Stomach (tissue), 9 donors: Measurements from ENCODE around the gene MMD. TPM values are rescaled to one million over a fixed set of nuclear protein-coding genes. Genes with fewer than 3 reads are reported as not detected.
"Not testable (repeated sequence)": the region's sequence is repeated elsewhere in the genome, so short reads cannot be mapped to it uniquely, and the experiment has no call there.

Experiments used
- DNase-seq, 2 donors: peaks; one replicate each; pipeline versions ENCODE4 v3.0.0 to v3.0.0-alpha.2; 2013 to 2019
- H3K27ac ChIP-seq, 5 donors: fragments of 200-600 bp in 4 of 5; sonication (generic) in 4 of 5; one replicate each; pipeline ENCODE4 v1.5.1; 2013 to 2019; ENCODE audit warnings: mild to moderate bottlenecking in 1 of 5, moderate library complexity in 1 of 5
- H3K27me3 ChIP-seq, 3 donors: fragments of 200-600 bp; sonication (generic); one replicate each; pipeline ENCODE4 v1.5.1; 2017 to 2019; ENCODE audit warnings: mixed run types in 1 of 3
- H3K36me3 ChIP-seq, 4 donors: fragments of 200-600 bp; sonication (generic); 1 replicate in 3 of 4; 2 replicates in 1 of 4; pipeline ENCODE4 v1.5.1; 2016 to 2019
- H3K4me1 ChIP-seq, 4 donors: fragments of 200-600 bp; sonication (generic); one replicate each; pipeline ENCODE4 v1.5.1; 2016 to 2019
- H3K4me3 ChIP-seq, 4 donors: fragments of 200-600 bp; sonication (generic) in 3 of 4; one replicate each; pipeline ENCODE4 v1.5.1; 2016 to 2019; ENCODE audit warnings: mild to moderate bottlenecking in 1 of 4
- H3K9me3 ChIP-seq, 4 donors: fragments of 200-600 bp; sonication (generic); one replicate each; pipeline ENCODE4 v1.5.1; 2016 to 2019
- CTCF ChIP-seq, 7 experiments: fragments of 450-650 bp in 4 of 7; fragments of 200-600 bp in 3 of 7; sonication (generic) in 3 of 7; IDR thresholded peaks; one replicate each; pipeline ENCODE4 v1.5.1; 2016 to 2019; ENCODE audit warnings: antibody characterized with exemption in 7 of 7, control low read depth in 2 of 7, mild to moderate bottlenecking in 1 of 7
- EP300 ChIP-seq: sonication (generic); formaldehyde crosslinking; IDR thresholded peaks from one replicate; pipeline ENCODE4 v1.6.1; 2017; ENCODE audit warnings: antibody characterized with exemption
- POLR2A ChIP-seq, 4 donors: fragments of 450-650 bp; IDR thresholded peaks; one replicate each; pipeline ENCODE4 v1.6.1; 2016; ENCODE audit warnings: antibody characterized with exemption in 4 of 4, control low read depth in 2 of 4, mild to moderate bottlenecking in 1 of 4, moderate library complexity in 1 of 4
- POLR2AphosphoS5 ChIP-seq, 3 donors: sonication (generic); formaldehyde crosslinking; IDR thresholded peaks; one replicate each; pipeline ENCODE4 v1.6.1; 2016; ENCODE audit warnings: antibody characterized with exemption in 3 of 3
- WGBS, 5 donors: extraction: QIAGEN DNeasy Blood & Tissue Kit in 3 of 5; methylation state at CpG; one replicate each; pipeline versions ENCODE4 v1.1.5 to v1.1.7; 2013 to 2018; 5-methylcytosine and 5-hydroxymethylcytosine counted together
- intact Hi-C: fragments of 100-400 bp; cut with DNase I; formaldehyde crosslinking; loops from one replicate; pipeline ENCODE4 v1.15.1; 2023; ENCODE audit warnings: low total_unique reads
- polyA plus RNA-seq, 3 donors: library from polyadenylated mRNA; stranded (reverse); fragments of 200-250 nt; gene quantifications; one replicate each; pipeline ENCODE4 v1.2.3, GENCODE V29; 2013
- total RNA-seq, 5 donors: library from RNA; depleted of rRNA; stranded (reverse); fragments of >200 nt; gene quantifications; one replicate each; pipeline versions ENCODE4 v1.1.0 to v1.2.3, GENCODE V29; 2014 to 2016
- donor health status: healthy with polysubstance abuse.
- donor health status: Bipolar disorder and iron deficiency.
- donor health status: healthy.

MMD gene
- total and polyA plus RNA-seq, 8 donors, result 3.1 to 65.3 (median 12.5) TPM

- TF ChIP-seq POLR2A (IDR thresholded peaks at IDR 0.05) (no peak), EP300 (no peak), CTCF (IDR thresholded peaks at IDR 0.05) (no peak), POLR2AphosphoS5 (IDR thresholded peaks at IDR 0.05) (no peak)
- Histone ChIP-seq H3K36me3 (peaks cover 23 to 98% (median 89%) of the 10 kb centered on the region in 4 donors), H3K9me3 (no peaks in the 10 kb centered on the region), H3K27me3 (no peaks in the 10 kb centered on the region), H3K4me1 (no peaks in the 10 kb centered on the region), H3K27ac (no peak overlapping the region), H3K4me3 (no peak overlapping the region)
- 87 to 96% (median 90%) methylated on average over 1 of the region's 1 CpG for WGBS, 5 donors
- DNase-seq, result no peak
- intact Hi-C loops, result no loop called here
Observed at GRCh38 chr17:55405600-55405999, 16.0 kb downstream of the MMD start.

- peaks cover 15 to 97% (median 87%) of the 10 kb centered on the region in 4 donors for H3K36me3 ChIP-seq
- H3K27me3 ChIP-seq, H3K27ac ChIP-seq, DNase-seq, H3K4me3 ChIP-seq, H3K4me1 ChIP-seq, H3K9me3 ChIP-seq, intact Hi-C loops: not testable (repeated sequence)
- 88 to 96% (median 95%) methylated on average over 5 of the region's 5 CpGs for WGBS, 5 donors
Observed at GRCh38 chr17:55404197-55404596, 17.4 kb downstream of the MMD start.

GRCh38 chr17:55402374-55402773, 19.3 kb downstream of the MMD start:
- Histone ChIP-seq H3K36me3 (peaks cover 14 to 86% (median 78%) of the 10 kb centered on the region in 4 donors), H3K4me1 (no peaks in the 10 kb centered on the region), H3K27ac (no peak overlapping the region), H3K4me3 (no peak overlapping the region), H3K27me3 (no peaks in the 10 kb centered on the region), H3K9me3 (no peaks in the 10 kb centered on the region)
- DNase-seq, result no peak
- 59 to 63% (median 61%) methylated on average over 4 of the region's 4 CpGs for WGBS, 5 donors
- TF ChIP-seq EP300 (no peak), POLR2A (IDR thresholded peaks at IDR 0.05) (no peak), CTCF (IDR thresholded peaks at IDR 0.05) (no peak), POLR2AphosphoS5 (IDR thresholded peaks at IDR 0.05) (no peak)
- intact Hi-C loops, result no loop called here

GRCh38 chr17:55398689-55399088, 22.9 kb downstream of the MMD start:
- peaks cover 5 to 64% (median 54%) of the 10 kb centered on the region in 4 donors for H3K36me3 ChIP-seq
- H3K27me3 ChIP-seq, result no peaks in the 10 kb centered on the region
- peak in 1 of 2 donors; percentile 24 for DNase-seq
- 84 to 94% (median 91%) methylated on average over 5 of the region's 5 CpGs for WGBS, 5 donors
- no peaks in the 10 kb centered on the region for H3K4me1 ChIP-seq
- intact Hi-C loops, result no loop called here
- H3K4me3 ChIP-seq, result no peak overlapping the region
- H3K27ac ChIP-seq, result no peak overlapping the region
- H3K9me3 ChIP-seq, result no peaks in the 10 kb centered on the region
- TF ChIP-seq POLR2AphosphoS5 (IDR thresholded peaks at IDR 0.05) (no peak), CTCF (IDR thresholded peaks at IDR 0.05) (no peak), EP300 (no peak), POLR2A (IDR thresholded peaks at IDR 0.05) (no peak)

GRCh38 chr17:55395803-55396505, 25.7 kb downstream of the MMD start:
- no peaks in the 10 kb centered on the region for H3K9me3 ChIP-seq
- TF ChIP-seq EP300 (no peak), POLR2AphosphoS5 (IDR thresholded peaks at IDR 0.05) (no peak), CTCF (IDR thresholded peaks at IDR 0.05) (no peak), POLR2A (IDR thresholded peaks at IDR 0.05) (no peak)
- no peaks in the 10 kb centered on the region for H3K27me3 ChIP-seq
- intact Hi-C loops, result no loop called here
- 90 to 94% (median 91%) methylated on average over 5 of the region's 5 CpGs for WGBS, 5 donors
- H3K27ac ChIP-seq, result no peak overlapping the region
- H3K4me1 ChIP-seq, result no peaks in the 10 kb centered on the region
- no peak overlapping the region for H3K4me3 ChIP-seq
- no peak for DNase-seq
- peaks cover 1 to 49% (median 36%) of the 10 kb centered on the region in 4 donors for H3K36me3 ChIP-seq
